Measurements from ENCODE around the gene HSPA6. TPM values are rescaled to one million over a fixed set of nuclear protein-coding genes. Genes with fewer than 3 reads are reported as not detected.

Gene HSPA6
- polyA plus RNA-seq, 1 donor from 2014 or later = 3.8 TPM

DNA sequence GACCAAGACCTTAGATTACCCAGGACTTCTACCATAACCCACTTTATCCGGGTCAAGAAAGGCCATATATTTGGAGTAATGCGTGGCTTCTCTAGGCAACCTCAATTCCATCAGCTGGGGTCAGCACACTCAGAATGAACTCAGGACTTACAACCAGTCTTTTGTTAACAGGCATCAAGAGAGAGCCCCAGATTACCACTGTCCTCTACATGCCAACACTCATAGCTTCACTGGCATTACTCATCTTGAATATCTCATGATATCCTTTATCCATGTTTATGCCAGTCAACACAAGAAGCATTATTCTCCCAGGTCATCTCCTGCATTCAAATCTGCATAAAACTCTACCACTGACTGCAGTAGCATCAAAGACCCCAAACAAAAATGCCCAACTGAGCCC lies 25.7 kb upstream of the HSPA6 start:
- Histone ChIP-seq H3K9me2 (ENCODE audit: insufficient read depth, low read length) (no peaks in the 10 kb centered on the region), H3K79me2 (replicated peaks; ENCODE audit: insufficient read depth, low read length) (no peaks in the 10 kb centered on the region), H3F3A (ENCODE audit: insufficient read depth, low read length, poor library complexity, severe bottlenecking) (no peaks in the 10 kb centered on the region), H4K20me1 (ENCODE audit: insufficient read depth) (no peaks in the 10 kb centered on the region), H3K4me3 (ENCODE audit: low read length) (no peak overlapping the region), H3K27me3 (ENCODE audit: insufficient read depth, low read depth, low read length) (peaks cover 12% of the 10 kb centered on the region), H3K9ac (ENCODE audit: low read length) (no peak overlapping the region), H2AFZ (ENCODE audit: low read depth, low read length) (no peak overlapping the region), H3K4me2 (ENCODE audit: low read length) (no peak overlapping the region), H3K27ac (ENCODE audit: low read length) (no peak overlapping the region), H3K36me3 (ENCODE audit: insufficient read depth, low read length) (no peaks in the 10 kb centered on the region), H3K9me3 (ENCODE audit: low read length) (no peaks in the 10 kb centered on the region)
- no peak for TF ChIP-seq TAF1 (IDR thresholded peaks at IDR 0.05; ENCODE audit: low read depth)
- TF ChIP-seq EZH2 (IDR thresholded peaks at IDR 0.05; ENCODE audit: borderline replicate concordance, insufficient read depth, low read length, poor library complexity, severe bottlenecking) = no peak
- no peak for TF ChIP-seq POLR2AphosphoS5 (IDR thresholded peaks at IDR 0.05)
- TF ChIP-seq EP300 (conservative IDR thresholded peaks at IDR 0.05; ENCODE audit: poor library complexity, severe bottlenecking) = no peak
- TF ChIP-seq MXI1 (conservative IDR thresholded peaks at IDR 0.05; ENCODE audit: poor library complexity, severe bottlenecking) = no peak
- TF ChIP-seq, protein P1, sequence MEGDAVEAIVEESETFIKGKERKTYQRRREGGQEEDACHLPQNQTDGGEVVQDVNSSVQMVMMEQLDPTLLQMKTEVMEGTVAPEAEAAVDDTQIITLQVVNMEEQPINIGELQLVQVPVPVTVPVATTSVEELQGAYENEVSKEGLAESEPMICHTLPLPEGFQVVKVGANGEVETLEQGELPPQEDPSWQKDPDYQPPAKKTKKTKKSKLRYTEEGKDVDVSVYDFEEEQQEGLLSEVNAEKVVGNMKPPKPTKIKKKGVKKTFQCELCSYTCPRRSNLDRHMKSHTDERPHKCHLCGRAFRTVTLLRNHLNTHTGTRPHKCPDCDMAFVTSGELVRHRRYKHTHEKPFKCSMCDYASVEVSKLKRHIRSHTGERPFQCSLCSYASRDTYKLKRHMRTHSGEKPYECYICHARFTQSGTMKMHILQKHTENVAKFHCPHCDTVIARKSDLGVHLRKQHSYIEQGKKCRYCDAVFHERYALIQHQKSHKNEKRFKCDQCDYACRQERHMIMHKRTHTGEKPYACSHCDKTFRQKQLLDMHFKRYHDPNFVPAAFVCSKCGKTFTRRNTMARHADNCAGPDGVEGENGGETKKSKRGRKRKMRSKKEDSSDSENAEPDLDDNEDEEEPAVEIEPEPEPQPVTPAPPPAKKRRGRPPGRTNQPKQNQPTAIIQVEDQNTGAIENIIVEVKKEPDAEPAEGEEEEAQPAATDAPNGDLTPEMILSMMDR (IDR thresholded peaks at IDR 0.05; ENCODE audit: poor library complexity, severe bottlenecking) = no peak
- no peak for TF ChIP-seq SMC3 (conservative IDR thresholded peaks at IDR 0.05; ENCODE audit: poor library complexity)
- TF ChIP-seq RAD21 (conservative IDR thresholded peaks at IDR 0.05) = no peak
- TF ChIP-seq REST (IDR thresholded peaks at IDR 0.05; ENCODE audit: borderline replicate concordance) = no peak

GRCh38 chr1:161499099-161500039 lies 25.0 kb upstream of the HSPA6 start:
- no peaks in the 10 kb centered on the region for H3K36me3 ChIP-seq (ENCODE audit: insufficient read depth, low read length)
- no peak overlapping the region for H2AFZ ChIP-seq (ENCODE audit: low read depth, low read length)
- no peaks in the 10 kb centered on the region for H3K9me2 ChIP-seq (ENCODE audit: insufficient read depth, low read length)
- H3F3A ChIP-seq (ENCODE audit: insufficient read depth, low read length, poor library complexity, severe bottlenecking) = no peaks in the 10 kb centered on the region
- no peak overlapping the region for H3K4me3 ChIP-seq (ENCODE audit: low read length)
- H4K20me1 ChIP-seq (ENCODE audit: insufficient read depth) = no peaks in the 10 kb centered on the region
- H3K9ac ChIP-seq (ENCODE audit: low read length) = no peak overlapping the region
- TF ChIP-seq REST (IDR thresholded peaks at IDR 0.05; ENCODE audit: borderline replicate concordance) = no peak
- no peak for TF ChIP-seq TAF1 (IDR thresholded peaks at IDR 0.05; ENCODE audit: low read depth)
- TF ChIP-seq EZH2 (IDR thresholded peaks at IDR 0.05; ENCODE audit: borderline replicate concordance, insufficient read depth, low read length, poor library complexity, severe bottlenecking) = no peak
- no peak for TF ChIP-seq MXI1 (conservative IDR thresholded peaks at IDR 0.05; ENCODE audit: poor library complexity, severe bottlenecking)
- TF ChIP-seq EP300 (conservative IDR thresholded peaks at IDR 0.05; ENCODE audit: poor library complexity, severe bottlenecking) = no peak
- TF ChIP-seq POLR2AphosphoS5 (IDR thresholded peaks at IDR 0.05) = no peak
- no peak for TF ChIP-seq RAD21 (conservative IDR thresholded peaks at IDR 0.05)
- TF ChIP-seq, protein P1 (IDR thresholded peaks at IDR 0.05; ENCODE audit: poor library complexity, severe bottlenecking) = no peak
- TF ChIP-seq SMC3 (conservative IDR thresholded peaks at IDR 0.05; ENCODE audit: poor library complexity) = no peak
- no peak overlapping the region for H3K27ac ChIP-seq (ENCODE audit: low read length)
- H3K27me3 ChIP-seq (ENCODE audit: insufficient read depth, low read depth, low read length) = peaks cover 12% of the 10 kb centered on the region
- H3K9me3 ChIP-seq (ENCODE audit: low read length) = no peaks in the 10 kb centered on the region
- H3K79me2 ChIP-seq (replicated peaks; ENCODE audit: insufficient read depth, low read length) = no peaks in the 10 kb centered on the region
- no peak overlapping the region for H3K4me2 ChIP-seq (ENCODE audit: low read length)

All from neural cell (in vitro differentiated cells).